GM18858 (cell line): ENCODE data around the gene NAALADL2.
"Not testable (repeated sequence)": the region's sequence is repeated elsewhere in the genome, so short reads cannot be mapped to it uniquely, and the experiment has no call there.

ENCODE experiments used
- ATAC-seq: cut with Tn5 transposase; IDR thresholded peaks from one replicate; pipeline ENCODE4 v1.9.1; 2021; ENCODE audit not compliant: unreplicated experiment

The NAALADL2 gene

GRCh38 chr3:175068587-175068986 is 209.5 kb downstream of the NAALADL2 start:
- ATAC-seq = no peak

GRCh38 chr3:175070946-175071345 is 211.8 kb downstream of the NAALADL2 start:
- no peak for ATAC-seq

- no peak for ATAC-seq
These were observed 214.2 kb downstream of the NAALADL2 start for GRCh38 chr3:175073219-175073905.

- no peak for ATAC-seq
These were observed 216.1 kb downstream of the NAALADL2 start for GRCh38 chr3:175075269-175075668.

- no peak for ATAC-seq
These were observed 218.1 kb downstream of the NAALADL2 start for GRCh38 chr3:175077216-175077615.

GRCh38 chr3:175082631-175083030 is 223.5 kb downstream of the NAALADL2 start:
- ATAC-seq = no peak

- ATAC-seq = not testable (repeated sequence)
These were observed 228.0 kb downstream of the NAALADL2 start for GRCh38 chr3:175087128-175087527.

- ATAC-seq = no peak
These were observed 229.7 kb downstream of the NAALADL2 start for GRCh38 chr3:175088766-175089380.

- ATAC-seq = no peak
These were observed 232.4 kb downstream of the NAALADL2 start for GRCh38 chr3:175091426-175092114.

GRCh38 chr3:175093748-175094147 is 234.6 kb downstream of the NAALADL2 start:
- ATAC-seq = no peak

- no peak for ATAC-seq
These were observed 235.2 kb downstream of the NAALADL2 start for GRCh38 chr3:175094344-175094743.

GRCh38 chr3:175098644-175099043 is 239.5 kb downstream of the NAALADL2 start:
- no peak for ATAC-seq

GRCh38 chr3:175102161-175102560 is 243.0 kb downstream of the NAALADL2 start:
- no peak for ATAC-seq

GRCh38 chr3:175103298-175103697 is 244.2 kb downstream of the NAALADL2 start:
- ATAC-seq = no peak

GRCh38 chr3:175105066-175105465 is 245.9 kb downstream of the NAALADL2 start:
- no peak for ATAC-seq

GRCh38 chr3:175107231-175107630 is 248.1 kb downstream of the NAALADL2 start:
- no peak for ATAC-seq

GRCh38 chr3:175107995-175108394 is 248.9 kb downstream of the NAALADL2 start:
- ATAC-seq = no peak

- no peak for ATAC-seq
These were observed 249.5 kb downstream of the NAALADL2 start for GRCh38 chr3:175108613-175109151.

GRCh38 chr3:175111036-175111435 is 251.9 kb downstream of the NAALADL2 start:
- ATAC-seq = no peak

GRCh38 chr3:175118382-175118941 is 259.3 kb downstream of the NAALADL2 start:
- no peak for ATAC-seq

GRCh38 chr3:175121225-175121624 is 262.1 kb downstream of the NAALADL2 start:
- ATAC-seq = no peak
